Measurements from ENCODE around the gene ICOSLG.
"Not testable (repeated sequence)": the region's sequence is repeated elsewhere in the genome, so short reads cannot be mapped to it uniquely, and the experiment has no call there.

The ICOSLG gene

GRCh38 chr21:44263221-44263760 lies 22.5 kb upstream of the ICOSLG start:
- DNase-seq = no peak

DNA sequence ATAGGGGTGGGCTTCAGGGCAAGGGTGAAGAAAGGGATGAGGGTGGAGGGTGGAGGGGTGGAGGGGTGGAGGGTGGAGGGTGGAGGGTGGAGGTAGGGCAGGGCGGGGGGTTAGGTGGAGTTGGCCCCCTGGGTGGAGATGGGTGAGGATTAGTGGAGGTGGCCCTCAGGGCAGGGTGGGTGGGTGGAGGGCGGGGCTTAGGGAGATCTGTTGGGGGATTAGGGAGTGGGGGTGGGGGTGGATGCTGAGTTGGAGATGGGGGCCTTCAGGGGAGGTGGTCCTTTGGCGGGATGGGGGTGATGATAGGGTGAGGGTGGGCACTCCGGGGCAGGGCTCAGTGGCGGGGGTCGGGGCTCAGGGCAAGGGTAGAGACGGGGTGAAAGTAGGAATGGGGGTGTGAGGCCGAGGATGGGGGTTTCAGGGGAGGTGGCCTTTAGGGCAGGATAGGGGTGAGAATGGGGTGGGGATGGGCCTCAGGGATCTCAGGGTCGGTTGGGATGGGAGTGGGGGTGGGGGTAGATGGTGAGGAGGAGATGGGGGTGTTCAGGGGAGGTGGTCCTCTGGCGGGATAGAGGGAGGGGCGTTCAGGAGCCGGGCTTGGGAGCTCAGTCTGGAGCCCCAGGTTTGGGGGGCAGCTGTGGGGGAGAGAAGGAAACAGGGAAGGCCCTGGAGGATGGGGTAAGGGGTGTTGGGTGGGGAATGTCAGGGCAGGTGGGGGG lies 21.8 kb upstream of the ICOSLG start:
- DNase-seq = no peak

GRCh38 chr21:44261675-44262295 lies 21.0 kb upstream of the ICOSLG start, which contains the start of gene DNMT3L:
Gene DNMT3L (minus strand): TSS chr21:44261897. CDS start chr21:44261259, 638 bp downstream.
- no peak for DNase-seq

DNA sequence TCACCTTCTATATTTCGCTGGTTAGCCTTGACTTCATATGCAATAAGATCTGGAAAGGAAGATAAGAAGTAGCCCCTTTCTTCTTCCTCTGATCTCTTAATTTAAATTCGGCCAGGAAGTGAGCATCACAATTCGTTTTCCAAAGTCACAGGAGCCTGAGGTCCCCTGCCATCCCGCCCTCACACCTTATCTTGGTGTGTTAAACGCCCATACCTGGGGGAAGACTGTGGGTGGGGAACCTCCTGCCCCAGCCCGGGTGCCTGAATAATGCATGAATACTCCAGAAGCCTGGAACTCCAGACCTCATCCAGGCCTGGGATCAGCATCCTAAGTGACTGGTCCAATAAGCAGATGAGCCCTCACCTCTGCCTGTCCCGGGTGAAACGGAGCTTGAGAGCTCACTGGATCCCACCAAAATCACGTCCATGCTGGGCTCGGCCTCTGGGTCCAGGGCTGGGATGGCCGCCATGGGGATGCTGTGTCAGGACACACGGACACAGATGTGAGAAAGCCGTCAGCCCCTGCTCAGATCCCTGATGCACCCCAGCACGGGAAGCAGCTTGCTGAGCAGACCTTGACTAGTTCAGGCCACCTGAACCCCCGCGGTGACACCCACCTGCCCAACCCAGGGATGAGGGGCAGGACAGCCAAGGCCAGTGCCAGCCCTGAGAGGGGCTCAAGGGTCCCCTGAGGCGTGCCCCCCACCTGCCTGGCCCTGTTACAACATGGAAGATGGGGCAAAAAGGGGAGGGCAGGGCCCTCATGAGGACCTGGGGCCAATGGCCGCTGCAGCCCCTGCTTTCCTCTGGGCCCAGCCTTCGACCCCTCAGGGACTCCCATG lies 20.3 kb upstream of the ICOSLG start:
- no peak for DNase-seq

GRCh38 chr21:44260066-44260465 lies 19.3 kb upstream of the ICOSLG start:
- no peak for DNase-seq

- no peak for DNase-seq
These were observed 18.5 kb upstream of the ICOSLG start for GRCh38 chr21:44259082-44259705.

DNA sequence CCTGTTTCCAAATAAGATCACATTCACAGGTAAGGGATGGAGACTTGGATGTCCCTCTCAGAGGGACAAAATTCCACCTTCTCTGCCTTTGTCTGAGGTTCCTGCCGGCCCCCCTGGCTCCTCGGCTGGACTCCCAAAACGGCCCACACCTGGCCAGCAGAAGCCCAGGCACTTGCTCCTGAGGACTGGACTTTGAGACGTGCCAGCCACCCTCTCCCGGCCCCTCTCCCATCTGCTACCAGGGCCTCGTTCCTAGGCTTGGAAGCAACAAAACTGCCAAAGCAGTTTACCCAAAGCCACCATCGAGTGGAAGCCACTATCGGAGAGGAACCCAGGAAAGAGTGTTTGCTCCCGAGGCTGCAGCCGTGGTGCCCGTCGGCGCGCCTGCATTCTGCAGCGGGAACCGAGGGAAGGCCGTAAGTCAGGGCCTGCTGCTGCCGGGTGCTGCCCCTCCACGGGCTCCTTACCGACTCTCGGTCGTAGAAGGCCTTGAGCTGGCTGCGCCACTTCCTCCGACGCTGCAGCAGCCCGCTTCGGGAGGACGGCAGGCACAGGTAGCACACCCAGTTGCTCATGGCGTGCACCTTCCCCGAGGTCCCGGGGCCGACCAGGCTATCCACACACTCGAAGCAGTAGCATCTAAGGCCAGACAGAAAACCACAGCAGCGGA lies 17.4 kb upstream of the ICOSLG start:
- no peak for DNase-seq

GRCh38 chr21:44255511-44255981 lies 14.8 kb upstream of the ICOSLG start:
- no peak for DNase-seq

- no peak for DNase-seq
These were observed 13.3 kb upstream of the ICOSLG start for GRCh38 chr21:44253832-44254710.

DNA sequence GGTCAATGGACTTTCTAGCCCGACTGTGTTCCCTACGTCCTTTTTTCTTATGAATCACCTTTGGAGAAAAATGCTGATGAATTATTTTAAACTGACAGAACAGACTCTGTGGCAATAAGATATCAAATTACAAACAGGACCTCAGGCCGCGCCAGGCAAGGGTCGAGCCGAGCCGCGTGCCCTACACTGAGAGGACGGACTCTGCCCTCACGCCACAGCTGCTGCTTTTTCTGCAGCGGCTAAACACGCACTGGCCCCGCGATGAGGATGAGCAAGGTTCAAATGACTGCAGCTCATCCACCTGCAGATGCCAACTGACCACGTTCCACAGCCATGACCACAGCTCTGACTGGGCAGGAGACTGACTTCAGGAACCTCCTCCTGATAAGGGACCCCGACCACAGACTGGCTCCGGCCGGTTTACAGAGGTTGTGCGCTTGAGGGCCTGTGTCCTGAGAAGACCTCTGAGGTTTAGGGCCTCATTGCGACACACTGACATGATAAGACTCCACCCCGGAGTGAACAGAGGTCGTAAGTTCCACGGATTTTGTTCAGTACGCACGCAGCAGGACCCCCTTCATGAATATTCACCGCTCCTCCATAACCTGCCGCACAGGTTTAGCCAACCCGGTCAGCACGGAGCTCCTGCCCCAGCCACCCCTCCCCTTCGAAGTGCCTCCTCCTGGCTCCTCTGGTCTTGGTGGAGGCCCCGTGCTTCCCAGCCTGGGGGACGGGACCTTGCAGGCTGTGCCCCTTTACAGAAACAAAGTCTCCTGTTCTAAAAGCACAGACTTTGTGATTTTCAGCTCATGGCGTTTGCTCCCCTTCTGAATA lies 8.7 kb upstream of the ICOSLG start:
- not testable (repeated sequence) for DNase-seq

- not testable (repeated sequence) for DNase-seq
These were observed 7.2 kb upstream of the ICOSLG start for GRCh38 chr21:44247904-44248303.

DNA sequence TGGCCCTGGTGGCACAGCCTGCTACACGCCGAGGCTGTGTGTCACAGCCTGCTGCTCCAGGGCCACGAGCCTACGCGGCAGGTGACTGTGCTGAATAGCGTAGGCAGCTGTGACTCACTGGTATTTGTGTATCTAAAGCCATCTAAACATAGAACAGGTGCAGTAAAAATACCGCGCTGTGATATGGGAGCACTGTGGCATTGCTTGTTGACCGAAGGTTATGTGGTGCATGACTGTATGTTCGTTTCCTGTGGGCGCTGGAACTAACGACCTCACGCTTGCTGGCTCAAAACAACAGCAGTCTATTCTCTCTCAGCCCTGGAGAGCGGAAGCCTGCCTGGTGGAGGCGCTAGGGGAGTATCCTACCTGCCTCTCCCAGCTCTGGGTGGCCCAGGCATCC lies 3.2 kb upstream of the ICOSLG start:
- DNase-seq = not testable (repeated sequence)

DNA sequence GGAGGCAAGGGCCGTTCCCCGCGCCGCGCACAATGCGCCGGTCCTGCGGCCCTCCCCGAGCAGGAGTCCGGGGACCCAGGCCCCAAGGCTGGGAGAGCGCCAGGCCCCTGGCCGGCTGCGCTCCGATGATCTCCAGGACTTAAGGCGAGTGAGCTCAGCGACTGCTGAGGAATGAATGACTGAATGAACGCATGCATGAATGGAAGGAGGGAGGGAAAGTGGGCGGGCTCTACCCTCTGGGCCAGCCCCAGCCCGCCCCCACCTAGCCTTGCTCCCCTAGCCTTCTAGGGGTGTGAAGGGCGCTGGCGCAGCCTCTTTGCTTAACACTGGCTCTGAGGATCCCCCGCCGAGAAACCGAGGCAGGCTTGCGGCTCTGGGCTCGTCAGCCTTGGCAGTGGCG lies 538 bp upstream of the ICOSLG start:
- DNase-seq = not testable (repeated sequence)

DNA sequence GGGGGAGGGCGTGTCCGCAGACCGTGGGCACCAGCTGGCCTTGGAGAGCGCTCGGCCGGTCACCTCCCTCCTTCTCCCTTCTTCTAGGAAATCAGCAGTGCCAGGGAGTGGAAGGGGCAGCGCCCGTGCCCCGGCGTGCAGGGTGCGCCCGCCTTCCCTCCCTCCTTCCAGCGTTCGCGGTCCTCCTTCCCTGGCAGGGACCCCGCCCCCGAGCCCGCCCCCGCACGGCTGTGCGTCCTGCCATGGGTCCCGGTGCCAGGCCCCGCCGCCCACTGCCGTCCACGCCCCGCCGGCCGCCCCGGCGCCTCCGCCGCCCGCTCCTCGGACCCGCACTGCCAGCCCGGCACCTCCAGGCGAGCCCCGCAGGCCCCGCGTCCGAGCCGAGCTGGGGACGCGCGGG lies 390 bp downstream of the ICOSLG start:
- not testable (repeated sequence) for DNase-seq

GRCh38 chr21:44229561-44229960 lies 11.2 kb downstream of the ICOSLG start:
- DNase-seq = not testable (repeated sequence)

- DNase-seq = not testable (repeated sequence)
These were observed 12.6 kb downstream of the ICOSLG start for GRCh38 chr21:44228109-44228508.

DNA sequence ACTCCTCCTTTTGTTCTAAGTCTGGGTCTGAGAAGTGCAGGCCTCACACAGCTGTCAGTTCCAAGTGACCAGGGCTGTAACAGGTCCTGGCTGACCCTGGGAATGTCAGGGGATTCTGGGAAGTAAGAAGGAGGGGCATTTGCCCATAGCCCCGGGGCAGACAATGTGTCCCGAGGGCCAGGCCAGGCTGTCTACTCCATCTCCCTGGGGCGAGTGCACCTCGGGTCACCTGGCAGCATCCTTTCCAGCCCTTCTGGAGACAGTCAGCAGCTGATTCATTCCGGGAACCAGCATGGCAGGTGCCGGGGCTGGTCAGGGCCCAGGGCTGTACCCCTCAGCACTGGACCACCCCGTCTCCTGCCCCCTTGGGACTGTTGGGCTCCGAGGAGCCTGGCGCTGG lies 13.1 kb downstream of the ICOSLG start:
- not testable (repeated sequence) for DNase-seq

DNA sequence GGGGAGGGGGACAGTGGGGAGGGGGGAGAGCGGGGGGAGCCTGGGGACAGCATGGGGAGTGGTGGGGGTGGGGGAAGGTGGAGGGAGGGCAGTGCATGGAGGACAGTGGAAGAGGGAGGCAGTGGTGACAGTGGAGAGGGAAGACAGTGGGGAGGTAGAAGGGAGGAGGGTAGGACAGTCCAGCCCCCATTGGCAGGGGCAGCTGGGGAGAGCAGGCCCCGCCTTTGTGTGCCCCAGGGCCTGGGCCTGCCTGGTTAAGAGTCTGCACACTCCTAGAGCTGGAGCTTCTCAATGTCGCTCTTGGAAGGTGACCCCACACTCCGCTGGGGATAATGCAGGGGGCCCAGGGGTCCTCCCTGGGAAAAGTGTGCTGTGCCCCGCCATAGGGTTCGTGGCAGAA lies 15.1 kb downstream of the ICOSLG start:
- DNase-seq = not testable (repeated sequence)

- not testable (repeated sequence) for DNase-seq
These were observed 17.4 kb downstream of the ICOSLG start for GRCh38 chr21:44223334-44223733.

GRCh38 chr21:44220674-44221073 lies 20.1 kb downstream of the ICOSLG start:
- DNase-seq = not testable (repeated sequence)

Measured in stimulated activated naive CD4-positive, alpha-beta T cell (primary cell).